ENCODE measurements around the gene IRF5.
"Not testable (repeated sequence)": the region's sequence is repeated elsewhere in the genome, so short reads cannot be mapped to it uniquely, and the experiment has no call there.

Gene IRF5

GRCh38 chr7:128906766-128907559 is 30.8 kb upstream of the IRF5 start:
- DNase-seq: no peak

DNA sequence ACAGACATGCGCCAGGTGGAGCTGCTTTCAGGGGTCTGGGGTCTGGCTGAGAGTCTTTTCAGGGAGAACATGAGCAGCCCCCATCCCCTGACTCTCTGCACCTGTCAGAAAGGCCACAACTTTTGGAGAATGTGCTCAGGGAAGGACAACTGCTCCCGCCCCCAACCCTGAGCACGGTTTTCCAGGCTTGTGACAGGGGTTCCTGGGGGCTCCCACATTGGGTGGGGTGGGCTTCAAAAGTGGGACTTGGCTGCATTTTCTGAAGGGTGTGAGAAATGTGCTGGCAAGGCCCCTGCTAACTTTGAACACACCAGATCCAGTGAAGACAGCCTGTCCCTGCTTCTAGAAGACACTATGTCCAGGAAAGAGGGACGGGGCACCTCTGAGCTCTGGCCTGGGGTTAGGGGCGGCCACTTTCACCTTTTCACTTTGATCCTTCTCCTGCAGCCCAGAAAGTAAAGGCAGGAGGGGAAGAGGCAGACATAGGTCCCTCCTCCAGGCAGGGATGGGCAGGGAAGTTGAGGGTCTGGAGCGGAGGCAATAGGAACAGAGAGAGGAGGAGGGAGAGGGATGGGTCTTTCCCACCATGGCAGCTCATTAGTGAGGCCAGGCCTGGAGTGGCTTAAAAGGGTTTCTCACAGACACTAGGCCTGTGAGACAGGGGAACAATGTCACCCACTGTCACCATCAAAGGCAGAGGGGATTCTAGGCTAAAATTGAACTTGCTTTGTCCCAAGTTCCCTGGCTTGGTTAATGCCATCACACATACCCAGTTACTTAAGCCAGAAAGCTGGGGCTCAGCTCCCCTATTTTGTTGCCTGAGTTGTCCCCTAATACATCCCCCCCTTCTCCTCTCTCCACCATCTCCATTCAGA is 28.7 kb upstream of the IRF5 start:
- no peak for DNase-seq

- DNase-seq: no peak
Observed at GRCh38 chr7:128909625-128910568, 27.8 kb upstream of the IRF5 start.

DNA sequence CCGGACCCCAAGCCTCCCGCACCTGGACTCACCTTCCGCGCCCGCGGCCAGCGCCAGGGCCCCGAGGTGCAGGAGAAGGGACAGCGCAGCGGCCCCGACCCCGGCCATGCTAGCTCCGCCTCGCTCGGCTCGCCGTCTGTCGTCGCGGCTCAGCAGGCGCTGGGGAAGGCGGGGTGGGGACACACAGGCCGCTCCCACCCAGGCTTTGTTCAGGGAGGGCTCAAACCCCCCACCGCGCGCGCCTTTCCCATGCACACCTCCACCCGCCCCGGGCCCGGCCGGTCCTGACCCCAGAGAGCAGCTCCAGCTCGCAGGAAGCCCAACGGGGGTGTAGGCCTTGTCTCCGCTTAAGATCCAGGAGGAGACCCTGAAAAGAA is 27.2 kb upstream of the IRF5 start, which contains the start of gene KCP:
TSS of gene KCP (minus strand) at position 141 of the 377 bp plus-strand sequence. CDS start at position 108, 33 bp downstream.
- no peak for DNase-seq

- DNase-seq: peak in 3 of 4 experiments; percentile 47 to 63 (median 59)
Observed at GRCh38 chr7:128911423-128912031, 26.2 kb upstream of the IRF5 start.

- DNase-seq: no peak
Observed at GRCh38 chr7:128912281-128912680, 25.4 kb upstream of the IRF5 start.

DNA sequence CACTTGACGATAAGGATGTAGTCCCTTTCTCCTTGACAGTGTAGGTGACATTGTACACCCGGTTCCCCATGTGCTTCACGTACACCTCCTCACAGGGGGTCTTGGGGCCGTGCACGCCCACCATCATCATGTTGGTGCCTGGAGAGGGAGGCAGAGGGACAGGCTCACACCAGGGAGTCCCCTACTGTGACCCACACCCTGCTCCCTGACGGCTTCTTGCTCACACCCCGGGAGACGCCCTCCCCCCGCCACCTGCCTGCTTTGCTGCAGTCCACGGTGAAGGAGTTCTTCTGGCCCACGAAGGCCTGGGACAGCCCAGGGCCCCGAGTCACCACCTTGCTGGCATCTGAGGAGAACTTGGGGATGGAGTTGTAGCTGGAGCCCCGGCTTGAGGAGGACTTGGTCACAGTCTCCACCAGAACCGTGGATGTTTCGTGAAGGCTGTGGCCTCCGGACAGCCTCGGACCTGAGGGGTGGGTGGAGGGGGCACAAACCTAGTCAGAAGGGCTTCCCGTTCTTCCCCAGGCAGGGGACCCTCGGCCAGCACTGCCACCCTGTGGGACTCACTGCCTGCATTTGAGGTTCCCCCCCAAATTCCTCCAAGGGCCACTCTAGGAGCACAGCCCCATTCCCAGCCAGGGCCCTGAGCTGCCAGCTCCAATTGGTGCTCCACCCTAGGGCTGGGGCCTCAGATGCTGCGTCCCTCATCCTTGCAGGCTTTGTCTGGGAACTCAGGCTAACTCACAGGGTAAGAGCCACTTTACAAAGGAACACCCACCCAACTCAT is 24.8 kb upstream of the IRF5 start:
- DNase-seq: not testable (repeated sequence)

DNA sequence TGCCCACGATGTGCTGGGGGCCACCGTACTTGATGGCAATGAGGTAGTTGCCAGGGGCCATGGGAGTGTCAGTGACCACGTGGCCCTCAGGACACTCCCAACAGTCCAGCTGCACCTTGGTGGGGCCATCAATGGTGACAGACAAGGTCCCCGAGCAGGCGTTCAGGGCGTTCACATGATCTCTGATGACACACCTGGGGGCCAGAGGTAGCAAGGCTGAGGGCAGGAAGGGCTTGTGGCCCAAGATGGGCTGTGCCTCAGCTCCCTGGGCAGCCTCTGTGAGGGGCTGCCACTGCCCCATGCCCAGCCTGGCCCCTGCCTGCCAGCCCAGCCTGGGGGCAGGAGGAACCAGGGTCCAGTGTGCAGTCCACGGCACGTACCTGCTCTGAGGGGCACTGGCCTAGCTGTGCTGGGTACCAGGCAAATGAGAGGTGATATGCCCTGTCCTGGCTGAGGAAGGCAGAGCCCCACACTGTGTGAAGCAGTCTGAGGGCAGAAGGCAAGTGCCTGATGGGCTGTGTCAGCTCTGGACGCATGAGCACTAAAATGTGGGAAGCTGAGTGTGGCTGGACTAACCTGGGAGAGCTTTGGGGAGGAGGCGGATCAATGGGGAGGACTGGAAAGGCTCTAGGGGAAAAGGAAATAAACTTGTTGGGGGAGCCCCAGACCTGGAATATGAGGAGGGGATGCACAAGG is 23.7 kb upstream of the IRF5 start:
- no peak for DNase-seq

DNA sequence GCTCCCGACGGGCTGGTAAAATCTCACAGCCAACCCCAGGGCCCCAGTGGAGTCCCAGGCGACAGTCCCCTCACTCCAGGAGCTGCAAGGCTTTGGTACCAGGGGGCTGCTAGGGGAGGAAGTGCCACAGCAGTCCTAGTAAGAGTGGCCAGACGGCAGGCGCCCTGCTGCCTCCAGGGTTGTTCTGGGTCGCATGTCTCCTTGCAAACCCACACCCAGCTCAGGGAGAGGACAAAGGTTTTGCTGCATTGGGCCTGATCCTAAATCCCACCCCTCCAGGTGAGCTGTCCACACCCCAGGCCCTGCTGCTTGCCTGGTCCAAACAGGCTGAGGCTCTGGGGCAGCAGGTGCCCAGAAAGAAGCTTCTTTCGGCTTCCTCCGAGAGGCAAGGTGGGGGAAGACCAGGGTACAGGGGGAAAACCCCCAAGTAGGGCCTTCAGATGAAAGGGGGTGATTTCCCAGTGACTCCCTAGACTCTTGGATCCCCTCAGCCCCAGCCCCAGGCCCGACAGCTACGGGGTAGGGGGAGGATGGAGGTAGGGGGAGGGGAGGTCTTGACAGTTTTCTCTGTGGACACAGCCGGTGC is 23.1 kb upstream of the IRF5 start:
- DNase-seq: peak in 2 of 4 experiments; percentile 32 to 43

- DNase-seq: peak in 1 of 4 experiments; percentile 36
Observed at GRCh38 chr7:128915271-128915819, 22.4 kb upstream of the IRF5 start.

GRCh38 chr7:128915841-128916642 is 21.7 kb upstream of the IRF5 start:
- no peak for DNase-seq

- no peak for DNase-seq
Observed at GRCh38 chr7:128916643-128916915, 21.1 kb upstream of the IRF5 start.

- no peak for DNase-seq
Observed at GRCh38 chr7:128917122-128917521, 20.6 kb upstream of the IRF5 start.

GRCh38 chr7:128918016-128918665 is 19.6 kb upstream of the IRF5 start:
- DNase-seq: no peak

- no peak for DNase-seq
Observed at GRCh38 chr7:128919241-128919640, 18.5 kb upstream of the IRF5 start.

DNA sequence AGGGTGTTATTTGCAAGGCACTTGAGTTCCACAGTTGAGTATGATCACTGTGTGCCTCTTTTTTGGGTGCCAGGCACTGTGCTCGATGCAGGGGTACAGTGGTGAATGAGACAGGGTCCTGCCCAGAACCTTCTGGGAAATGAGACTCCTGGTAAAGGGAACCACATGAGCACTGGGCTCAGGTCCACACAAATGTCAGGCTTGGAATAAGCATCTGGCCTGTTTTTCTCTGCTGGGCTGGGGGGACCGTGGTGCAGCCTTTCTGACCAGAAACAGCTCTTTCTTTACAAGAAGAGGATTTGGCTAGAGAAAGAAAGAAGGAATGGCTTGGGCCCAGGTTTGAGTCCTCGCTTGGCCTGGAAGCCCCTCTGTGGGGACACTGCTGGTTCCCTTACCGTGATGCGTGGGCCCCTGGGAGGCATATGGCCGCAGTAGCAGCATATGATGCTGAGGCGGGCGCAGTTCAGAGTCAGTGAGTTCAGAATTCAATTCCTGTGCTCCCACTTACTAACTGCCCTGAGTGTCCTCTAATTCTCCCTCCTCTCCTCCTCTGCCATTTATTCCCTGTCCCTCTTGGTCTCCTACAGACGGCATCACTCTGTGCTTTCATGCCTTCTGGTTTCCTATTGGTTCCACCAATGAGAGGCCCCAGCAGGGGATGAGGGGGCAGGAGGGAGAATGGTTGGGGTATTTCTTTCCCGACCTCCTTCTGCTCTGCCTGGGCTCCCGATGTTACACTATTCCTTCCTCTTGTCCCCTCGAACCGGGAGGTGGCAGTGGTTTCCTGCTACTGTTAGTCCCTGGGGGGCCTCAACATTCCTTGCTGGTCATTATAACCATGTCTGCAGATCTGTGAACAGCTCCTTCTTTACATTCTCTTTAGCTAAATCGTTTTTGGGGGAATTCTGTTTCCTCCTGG is 17.6 kb upstream of the IRF5 start:
- DNase-seq: peak in 1 of 4 experiments; percentile 27

DNA sequence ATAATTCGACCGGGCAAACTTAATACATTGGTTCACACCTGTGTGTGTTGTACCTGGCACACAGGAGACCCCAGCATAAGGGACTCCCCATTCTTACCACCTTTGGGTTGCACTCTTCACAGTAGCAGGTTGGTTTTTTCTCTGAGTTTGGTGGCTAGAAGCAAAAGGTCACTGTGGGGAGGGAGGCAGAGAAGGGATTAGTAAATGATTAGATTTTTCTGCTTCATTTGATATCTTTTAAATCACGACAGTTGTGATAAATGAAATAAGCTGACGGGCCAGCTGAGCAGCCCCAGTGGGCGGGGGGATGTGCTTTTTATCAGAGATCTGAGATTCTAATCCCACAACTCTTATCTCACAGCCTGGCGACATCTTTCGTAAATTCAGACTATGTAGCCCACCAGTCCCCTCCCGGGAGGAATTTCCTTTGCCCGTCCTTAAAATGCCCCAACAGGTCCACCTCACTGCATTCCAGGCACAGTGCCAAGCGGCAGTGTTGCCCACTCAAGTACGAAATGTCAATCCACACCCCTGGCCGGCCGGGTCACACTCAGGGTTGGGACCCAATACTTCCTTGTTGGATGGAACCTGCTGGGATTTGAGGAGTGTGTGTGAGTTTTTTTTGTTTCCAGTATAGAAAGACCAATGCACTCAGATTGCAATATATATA is 16.7 kb upstream of the IRF5 start:
- no peak for DNase-seq

Data from suppressor macrophage (primary cell).